HEK293 (cell line): ENCODE data around the gene TMEM167B.
A peak's percentile ranks its signal among the peaks of the same experiment; 100 is the strongest.

Experiments used
- AEBP2 ChIP-seq: fragments of 450-650 bp; formaldehyde crosslinking; IDR thresholded peaks from 2 replicates; pipeline ENCODE4 v1.5.1; 2016; ENCODE audit warnings: missing biosample characterization, missing genetic modification characterization, borderline replicate concordance
- CTCF ChIP-seq: fragments of 450-650 bp; formaldehyde crosslinking; IDR thresholded peaks from 2 replicates; pipeline ENCODE4 v1.5.1; 2016; ENCODE audit warnings: missing biosample characterization, missing genetic modification characterization
- EGR2 ChIP-seq: fragments of 450-650 bp; formaldehyde crosslinking; IDR thresholded peaks from 2 replicates; pipeline ENCODE4 v1.5.1; 2016; ENCODE audit warnings: low read depth, missing biosample characterization, missing genetic modification characterization
- KLF10 ChIP-seq: fragments of 450-650 bp; IDR thresholded peaks from 2 replicates; pipeline ENCODE4 v1.5.1; 2018; ENCODE audit warnings: missing biosample characterization, mild to moderate bottlenecking, missing genetic modification characterization
- KLF9 ChIP-seq: fragments of 450-650 bp; formaldehyde crosslinking; IDR thresholded peaks from 2 replicates; pipeline ENCODE4 v1.5.1; 2016; ENCODE audit warnings: missing biosample characterization, missing genetic modification characterization, low read depth
- OVOL3 ChIP-seq: fragments of 450-650 bp; formaldehyde crosslinking; IDR thresholded peaks from 2 replicates; pipeline ENCODE4 v1.5.1; 2016; ENCODE audit warnings: missing biosample characterization, missing genetic modification characterization
- SP2 ChIP-seq: fragments of 450-650 bp; formaldehyde crosslinking; IDR thresholded peaks from 2 replicates; pipeline ENCODE4 v1.5.1; 2016; ENCODE audit warnings: missing biosample characterization, missing genetic modification characterization
- SP3 ChIP-seq: fragments of 450-650 bp; formaldehyde crosslinking; IDR thresholded peaks from 2 replicates; pipeline ENCODE4 v1.5.1; 2016; ENCODE audit warnings: missing biosample characterization, missing genetic modification characterization
- SP7 ChIP-seq: fragments of 450-650 bp; formaldehyde crosslinking; IDR thresholded peaks from 2 replicates; pipeline ENCODE4 v1.5.1; 2016; ENCODE audit warnings: missing biosample characterization, missing genetic modification characterization
- WT1 ChIP-seq: fragments of 450-650 bp; formaldehyde crosslinking; IDR thresholded peaks from 2 replicates; pipeline ENCODE4 v1.5.1; 2016; ENCODE audit warnings: missing biosample characterization, missing genetic modification characterization
- ZEB2 ChIP-seq: fragments of 450-650 bp; formaldehyde crosslinking; IDR thresholded peaks from 2 replicates; pipeline ENCODE4 v1.5.1; 2016; ENCODE audit warnings: missing biosample characterization, missing genetic modification characterization
- ZNF146 ChIP-seq: fragments of 450-650 bp; formaldehyde crosslinking; IDR thresholded peaks from 2 replicates; pipeline ENCODE4 v1.5.1; 2016; ENCODE audit warnings: missing biosample characterization, missing genetic modification characterization
- ZNF157 ChIP-seq: fragments of 450-650 bp; formaldehyde crosslinking; IDR thresholded peaks from 2 replicates; pipeline ENCODE4 v1.5.1; 2016; ENCODE audit warnings: missing biosample characterization, missing genetic modification characterization
- ZNF16 ChIP-seq: fragments of 450-650 bp; formaldehyde crosslinking; IDR thresholded peaks from 2 replicates; pipeline ENCODE4 v1.5.1; 2016; ENCODE audit warnings: low read depth, missing biosample characterization, missing genetic modification characterization
- ZNF221 ChIP-seq: fragments of 450-650 bp; formaldehyde crosslinking; IDR thresholded peaks from 2 replicates; pipeline ENCODE4 v1.5.1; 2017; ENCODE audit warnings: missing biosample characterization, missing genetic modification characterization, borderline replicate concordance
- ZNF274 ChIP-seq, 2 experiments: fragments of 200-500 bp in 1 of 2; fragments of 450-650 bp in 1 of 2; sonication (Bioruptor generic) in 1 of 2; formaldehyde crosslinking in 1 of 2; IDR thresholded peaks; 2 replicates each; pipeline versions ENCODE4 v1.5.1 to v1.6.1; 2014 to 2016; ENCODE audit warnings: borderline replicate concordance in 1 of 2, inconsistent platforms in 1 of 2, low read length in 1 of 2, missing biosample characterization in 1 of 2, missing genetic modification characterization in 1 of 2
- ZNF335 ChIP-seq: fragments of 450-650 bp; formaldehyde crosslinking; conservative IDR thresholded peaks from 2 replicates; pipeline ENCODE4 v1.5.1; 2016; ENCODE audit warnings: missing biosample characterization, missing genetic modification characterization
- ZNF366 ChIP-seq: fragments of 450-650 bp; formaldehyde crosslinking; conservative IDR thresholded peaks from 2 replicates; pipeline ENCODE4 v1.5.1; 2016; ENCODE audit warnings: missing biosample characterization, missing genetic modification characterization
- ZNF585B ChIP-seq: fragments of 450-650 bp; formaldehyde crosslinking; IDR thresholded peaks from 2 replicates; pipeline ENCODE4 v1.5.1; 2016; ENCODE audit warnings: missing biosample characterization, missing genetic modification characterization
- ZNF623 ChIP-seq: fragments of 450-650 bp; formaldehyde crosslinking; IDR thresholded peaks from 2 replicates; pipeline ENCODE4 v1.5.1; 2016; ENCODE audit warnings: missing biosample characterization, missing genetic modification characterization
- ZNF692 ChIP-seq: fragments of 450-650 bp; formaldehyde crosslinking; IDR thresholded peaks from 2 replicates; pipeline ENCODE4 v1.5.1; 2016; ENCODE audit warnings: missing biosample characterization, missing genetic modification characterization
- ZNF76 ChIP-seq: fragments of 450-650 bp; formaldehyde crosslinking; IDR thresholded peaks from 2 replicates; pipeline ENCODE4; 2016; ENCODE audit warnings: low read depth, missing biosample characterization, missing genetic modification characterization, borderline replicate concordance
- ZSCAN23 ChIP-seq: fragments of 450-650 bp; formaldehyde crosslinking; IDR thresholded peaks from 2 replicates; pipeline ENCODE4 v1.5.1; 2016; ENCODE audit warnings: missing biosample characterization, missing genetic modification characterization
- TF ChIP-seq, protein P1 (sequence below): fragments of 450-650 bp; formaldehyde crosslinking; IDR thresholded peaks from 2 replicates; pipeline ENCODE4 v1.5.1; 2017; ENCODE audit warnings: missing biosample characterization, mild to moderate bottlenecking, missing genetic modification characterization, moderate library complexity
- TF ChIP-seq, protein P2 (sequence below): fragments of 450-650 bp; formaldehyde crosslinking; IDR thresholded peaks from 2 replicates; pipeline ENCODE4 v1.5.1; 2016; ENCODE audit warnings: missing biosample characterization, missing genetic modification characterization
- TF ChIP-seq, protein P3 (sequence below): fragments of 450-650 bp; formaldehyde crosslinking; IDR thresholded peaks from 2 replicates; pipeline ENCODE4 v1.5.1; 2016; ENCODE audit warnings: missing biosample characterization, missing genetic modification characterization
- TF ChIP-seq, protein P4 (sequence below): fragments of 450-650 bp; formaldehyde crosslinking; optimal IDR thresholded peaks from 2 replicates; pipeline ENCODE3; 2016; ENCODE audit warnings: missing biosample characterization, mild to moderate bottlenecking, missing genetic modification characterization

TMEM167B gene

DNA sequence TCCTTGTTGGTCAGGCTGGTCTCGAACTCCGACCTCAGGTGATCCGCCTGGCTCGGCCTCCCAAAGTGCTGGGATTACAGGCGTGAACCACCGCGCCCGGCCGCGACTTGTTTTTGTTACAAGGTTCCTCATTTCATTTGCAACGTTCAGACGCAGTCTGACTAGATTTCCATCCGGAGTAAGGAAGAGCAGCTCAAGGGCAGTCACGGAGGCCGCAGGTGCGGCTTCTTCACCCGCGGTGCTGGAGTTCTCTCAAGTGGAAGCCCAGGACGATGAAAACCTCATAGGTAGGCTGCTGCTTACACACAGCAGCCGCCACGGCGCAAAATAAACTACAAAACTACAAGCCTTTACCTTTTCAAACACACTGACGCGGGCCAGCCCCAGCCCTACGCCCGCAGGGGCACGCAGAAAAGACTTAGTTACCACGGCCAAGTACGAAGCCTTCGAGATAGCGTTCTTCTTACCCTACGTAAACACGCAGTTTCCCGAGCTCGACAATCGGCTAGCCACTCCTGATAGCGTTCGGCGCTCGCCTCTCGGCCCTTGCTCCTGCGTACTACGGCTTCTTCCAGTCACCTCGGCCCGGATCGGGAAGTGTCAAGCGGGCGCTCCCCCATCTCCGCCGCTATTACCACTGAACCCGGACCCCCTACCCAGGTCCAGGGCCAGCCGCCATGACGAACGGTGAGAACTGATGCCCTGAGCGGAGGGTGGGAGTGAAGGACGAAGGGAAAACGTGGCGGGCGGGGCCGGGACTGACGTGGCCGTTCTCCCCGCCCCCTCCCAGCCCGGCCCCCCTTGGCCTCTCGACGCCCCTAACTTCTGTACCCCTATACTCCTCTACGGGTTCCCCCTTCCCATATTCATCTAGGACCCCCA, at the start of gene TMEM167B (continued):
- TF ChIP-seq WT1 (tag by site-specific recombination) (peak; percentile 29; the same call in 1 of the 2 replicates), ZNF623 (peak; percentile 17), ZNF221 (tag by site-specific recombination) (no peak), SP3 (peak; percentile 90), ZNF146 (tag by site-specific recombination) (no peak), SP2 (peak; percentile 73), EGR2 (tag by site-specific recombination) (0 out of 2 replicates have a peak, but pooled peaks have one; percentile 15), ZNF274 (IDR thresholded peaks at IDR 0.05; ENCODE audit: low read length) (no peak), ZNF274 (tag by site-specific recombination; IDR thresholded peaks at IDR 0.05; ENCODE audit: borderline replicate concordance) (no peak), KLF9 (tag by site-specific recombination) (peak; percentile 94), CTCF (tag by site-specific recombination) (no peak), OVOL3 (tag by site-specific recombination) (peak; percentile 82; the same call in 1 of the 2 replicates), AEBP2 (tag by site-specific recombination) (no peak), ZNF692 (tag by site-specific recombination) (peak; percentile 85), ZNF585B (no peak), ZEB2 (tag by site-specific recombination) (peak; percentile 79), ZNF76 (peak; percentile 92), KLF10 (tag by site-specific recombination) (peak; percentile 69), ZNF366 (tag by site-specific recombination) (peak; percentile 89), ZNF16 (tag by site-specific recombination) (no peak), ZNF335 (tag by site-specific recombination) (peak; percentile 99; the same call in 1 of the 2 replicates), SP7 (tag by site-specific recombination) (peak; percentile 94), ZSCAN23 (tag by site-specific recombination) (0 out of 2 replicates have a peak, but pooled peaks have one; percentile 58), ZNF157 (tag by site-specific recombination) (no peak)
- TF ChIP-seq, protein P1, sequence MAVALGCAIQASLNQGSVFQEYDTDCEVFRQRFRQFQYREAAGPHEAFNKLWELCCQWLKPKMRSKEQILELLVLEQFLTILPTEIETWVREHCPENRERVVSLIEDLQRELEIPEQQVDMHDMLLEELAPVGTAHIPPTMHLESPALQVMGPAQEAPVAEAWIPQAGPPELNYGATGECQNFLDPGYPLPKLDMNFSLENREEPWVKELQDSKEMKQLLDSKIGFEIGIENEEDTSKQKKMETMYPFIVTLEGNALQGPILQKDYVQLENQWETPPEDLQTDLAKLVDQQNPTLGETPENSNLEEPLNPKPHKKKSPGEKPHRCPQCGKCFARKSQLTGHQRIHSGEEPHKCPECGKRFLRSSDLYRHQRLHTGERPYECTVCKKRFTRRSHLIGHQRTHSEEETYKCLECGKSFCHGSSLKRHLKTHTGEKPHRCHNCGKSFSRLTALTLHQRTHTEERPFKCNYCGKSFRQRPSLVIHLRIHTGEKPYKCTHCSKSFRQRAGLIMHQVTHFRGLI: peak; percentile 13; the same call in 1 of the 2 replicates
- TF ChIP-seq, protein P2, sequence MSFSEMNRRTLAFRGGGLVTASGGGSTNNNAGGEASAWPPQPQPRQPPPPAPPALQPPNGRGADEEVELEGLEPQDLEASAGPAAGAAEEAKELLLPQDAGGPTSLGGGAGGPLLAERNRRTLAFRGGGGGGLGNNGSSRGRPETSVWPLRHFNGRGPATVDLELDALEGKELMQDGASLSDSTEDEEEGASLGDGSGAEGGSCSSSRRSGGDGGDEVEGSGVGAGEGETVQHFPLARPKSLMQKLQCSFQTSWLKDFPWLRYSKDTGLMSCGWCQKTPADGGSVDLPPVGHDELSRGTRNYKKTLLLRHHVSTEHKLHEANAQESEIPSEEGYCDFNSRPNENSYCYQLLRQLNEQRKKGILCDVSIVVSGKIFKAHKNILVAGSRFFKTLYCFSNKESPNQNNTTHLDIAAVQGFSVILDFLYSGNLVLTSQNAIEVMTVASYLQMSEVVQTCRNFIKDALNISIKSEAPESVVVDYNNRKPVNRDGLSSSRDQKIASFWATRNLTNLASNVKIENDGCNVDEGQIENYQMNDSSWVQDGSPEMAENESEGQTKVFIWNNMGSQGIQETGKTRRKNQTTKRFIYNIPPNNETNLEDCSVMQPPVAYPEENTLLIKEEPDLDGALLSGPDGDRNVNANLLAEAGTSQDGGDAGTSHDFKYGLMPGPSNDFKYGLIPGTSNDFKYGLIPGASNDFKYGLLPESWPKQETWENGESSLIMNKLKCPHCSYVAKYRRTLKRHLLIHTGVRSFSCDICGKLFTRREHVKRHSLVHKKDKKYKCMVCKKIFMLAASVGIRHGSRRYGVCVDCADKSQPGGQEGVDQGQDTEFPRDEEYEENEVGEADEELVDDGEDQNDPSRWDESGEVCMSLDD (tag by site-specific recombination): peak; percentile 99
- TF ChIP-seq, protein P3, sequence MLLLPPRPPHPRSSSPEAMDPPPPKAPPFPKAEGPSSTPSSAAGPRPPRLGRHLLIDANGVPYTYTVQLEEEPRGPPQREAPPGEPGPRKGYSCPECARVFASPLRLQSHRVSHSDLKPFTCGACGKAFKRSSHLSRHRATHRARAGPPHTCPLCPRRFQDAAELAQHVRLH (tag by site-specific recombination): peak; percentile 99
- TF ChIP-seq, protein P4, sequence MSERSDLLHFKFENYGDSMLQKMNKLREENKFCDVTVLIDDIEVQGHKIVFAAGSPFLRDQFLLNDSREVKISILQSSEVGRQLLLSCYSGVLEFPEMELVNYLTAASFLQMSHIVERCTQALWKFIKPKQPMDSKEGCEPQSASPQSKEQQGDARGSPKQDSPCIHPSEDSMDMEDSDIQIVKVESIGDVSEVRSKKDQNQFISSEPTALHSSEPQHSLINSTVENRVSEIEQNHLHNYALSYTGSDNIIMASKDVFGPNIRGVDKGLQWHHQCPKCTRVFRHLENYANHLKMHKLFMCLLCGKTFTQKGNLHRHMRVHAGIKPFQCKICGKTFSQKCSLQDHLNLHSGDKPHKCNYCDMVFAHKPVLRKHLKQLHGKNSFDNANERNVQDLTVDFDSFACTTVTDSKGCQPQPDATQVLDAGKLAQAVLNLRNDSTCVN (tag by site-specific recombination): peak; percentile 40
